GM12874 (cell line): ENCODE measurements around the gene HCN4.

ENCODE experiments used
- CTCF ChIP-seq: IDR thresholded peaks from 2 replicates; pipeline ENCODE4 v1.5.1; 2011; ENCODE audit warnings: low read depth, mild to moderate bottlenecking, control low read depth, low read length, moderate library complexity; ENCODE audit not compliant: insufficient read depth

HCN4 gene

GRCh38 chr15:73335026-73335425 lies 33.7 kb downstream of the HCN4 start:
- no peak for TF ChIP-seq CTCF

GRCh38 chr15:73334086-73334485 lies 34.7 kb downstream of the HCN4 start:
- TF ChIP-seq CTCF = no peak

- no peak for TF ChIP-seq CTCF
Observed at GRCh38 chr15:73333001-73333400, 35.8 kb downstream of the HCN4 start.

GRCh38 chr15:73331991-73332925 lies 36.5 kb downstream of the HCN4 start:
- TF ChIP-seq CTCF = no peak

GRCh38 chr15:73331501-73331900 lies 37.3 kb downstream of the HCN4 start:
- no peak for TF ChIP-seq CTCF

- TF ChIP-seq CTCF = no peak
Observed at GRCh38 chr15:73330206-73331051, 38.3 kb downstream of the HCN4 start.

- no peak for TF ChIP-seq CTCF
Observed at GRCh38 chr15:73329501-73330200, 39.1 kb downstream of the HCN4 start.
